22Rv1 (cell line): ENCODE measurements around the gene OR2B3.
"Not testable (repeated sequence)": the region's sequence is repeated elsewhere in the genome, so short reads cannot be mapped to it uniquely, and the experiment has no call there.

Source experiments
- H3K27ac ChIP-seq: fragments of 450-650 bp; 2 replicates; pipeline ENCODE4 v1.5.1; 2017
- CTCF ChIP-seq: fragments of 450-650 bp; IDR thresholded peaks from 2 replicates; pipeline ENCODE4 v1.5.1; 2017; ENCODE audit warnings: mild to moderate bottlenecking
- ZFX ChIP-seq: fragments of 450-650 bp; IDR thresholded peaks from 2 replicates; pipeline ENCODE4 v1.6.1; 2017; ENCODE audit warnings: antibody characterized with exemption, borderline replicate concordance

OR2B3 gene

GRCh38 chr6:29087213-29087612, at the start of gene OR2B3:
Gene OR2B3, minus strand, starts transcription at chr6:29087313. Its CDS starts 65 bp downstream, at chr6:29087248.
- TF ChIP-seq ZFX (no peak), CTCF (no peak)
- no peak within 1 kb of the TSS for H3K27ac ChIP-seq

GRCh38 chr6:29131691-29132090, 44.6 kb upstream of the OR2B3 start:
- TF ChIP-seq ZFX: no peak
- no peak for TF ChIP-seq CTCF
- no peak overlapping the region for H3K27ac ChIP-seq

GRCh38 chr6:29130644-29131043, 43.5 kb upstream of the OR2B3 start:
- TF ChIP-seq CTCF (no peak), ZFX (no peak)

GRCh38 chr6:29129326-29130012, 42.4 kb upstream of the OR2B3 start:
- TF ChIP-seq ZFX (no peak), CTCF (no peak)
- no peak overlapping the region for H3K27ac ChIP-seq

More at GRCh38 chr6:29130644-29131043, 43.5 kb upstream of the OR2B3 start:
- no peak overlapping the region for H3K27ac ChIP-seq

- not testable (repeated sequence) for H3K27ac ChIP-seq
Observed at GRCh38 chr6:29114964-29115363, 27.9 kb upstream of the OR2B3 start.

GRCh38 chr6:29112135-29112534, 25.0 kb upstream of the OR2B3 start:
- TF ChIP-seq CTCF (no peak), ZFX (no peak)

GRCh38 chr6:29107758-29108157, 20.6 kb upstream of the OR2B3 start, which contains the start of gene OR2J3:
Gene OR2J3, plus strand, starts transcription at chr6:29108058. Its CDS starts 3,833 bp downstream, at chr6:29111891.
- TF ChIP-seq CTCF (no peak), ZFX (no peak)
- no peak within 1 kb of the TSS for H3K27ac ChIP-seq

More at GRCh38 chr6:29112135-29112534, 25.0 kb upstream of the OR2B3 start:
- no peak overlapping the region for H3K27ac ChIP-seq
